Transverse colon (tissue), 4 donors: ENCODE results near the gene BROX.

Experiments
- CTCF ChIP-seq, 5 experiments: fragments of 200-600 bp in 3 of 5; fragments of 450-650 bp in 2 of 5; sonication (generic) in 3 of 5; IDR thresholded peaks; 1 replicate in 2 of 5; 2 replicates in 3 of 5; pipeline ENCODE4 v1.5.1; 2016 to 2017; ENCODE audit warnings: antibody characterized with exemption in 5 of 5, inconsistent platforms in 3 of 5, mild to moderate bottlenecking in 2 of 5, moderate library complexity in 1 of 5
- POLR2A ChIP-seq: fragments of 450-650 bp; IDR thresholded peaks from one replicate; pipeline ENCODE4 v1.6.1; 2016; ENCODE audit warnings: antibody characterized with exemption, mild to moderate bottlenecking, moderate library complexity
- POLR2AphosphoS5 ChIP-seq, 3 donors: sonication (generic); formaldehyde crosslinking; IDR thresholded peaks; one replicate each; pipeline ENCODE4 v1.6.1; 2016; ENCODE audit warnings: antibody characterized with exemption in 3 of 3

GRCh38 chr1:222783051-222783450, 70.7 kb downstream of the BROX start:
- TF ChIP-seq CTCF (IDR thresholded peaks at IDR 0.05): no peak
- TF ChIP-seq POLR2A: no peak
- no peak for TF ChIP-seq POLR2AphosphoS5 (IDR thresholded peaks at IDR 0.05)
